ENCODE data around the gene NXPE3. TPM values are rescaled to one million over a fixed set of nuclear protein-coding genes. Genes with fewer than 3 reads are reported as not detected.
A peak's percentile ranks its signal among the peaks of the same experiment; 100 is the strongest.

Gene NXPE3
- total RNA-seq, 6 experiments from 2014 or later, result 37.7 to 44.3 (median 41.0) TPM

GRCh38 chr3:101838691-101839090, 59.7 kb downstream of the NXPE3 start:
- DNase-seq, result no peak
- no peak for TF ChIP-seq CTCF (IDR thresholded peaks at IDR 0.05)
- Mint-ChIP-seq H3K36me3 (ENCODE audit: low read depth) (peaks cover 15% of the 10 kb centered on the region), H3K27ac (no peak overlapping the region), H3K9me3 (no peaks in the 10 kb centered on the region), H3K4me3 (no peak overlapping the region), H3K27me3 (ENCODE audit: insufficient read depth) (no peaks in the 10 kb centered on the region), H3K4me1 (ENCODE audit: low read depth) (peaks cover 37% of the 10 kb centered on the region)

- Mint-ChIP-seq H3K27ac (no peak overlapping the region), H3K27me3 (ENCODE audit: insufficient read depth) (no peaks in the 10 kb centered on the region), H3K36me3 (ENCODE audit: low read depth) (peaks cover 8% of the 10 kb centered on the region; the same call in 1 of the 2 replicates), H3K9me3 (no peaks in the 10 kb centered on the region), H3K4me1 (ENCODE audit: low read depth) (peaks cover 50% of the 10 kb centered on the region), H3K4me3 (no peak overlapping the region)
- no peak for DNase-seq
- no peak for TF ChIP-seq CTCF (IDR thresholded peaks at IDR 0.05)
These were observed 61.1 kb downstream of the NXPE3 start for GRCh38 chr3:101840066-101840465.

GRCh38 chr3:101842245-101842934, 63.4 kb downstream of the NXPE3 start:
- DNase-seq, result no peak
- Mint-ChIP-seq H3K4me3 (peak overlapping the region; percentile 44; the same call in 1 of the 2 replicates), H3K36me3 (ENCODE audit: low read depth) (0 out of 2 replicates have a peak, but pooled peaks cover 4% of the 10 kb centered on the region)

GRCh38 chr3:101842935-101843330, 63.9 kb downstream of the NXPE3 start:
- Mint-ChIP-seq H3K9me3 (no peaks in the 10 kb centered on the region), H3K4me3 (no peak overlapping the region; the same call in 1 of the 2 replicates), H3K27me3 (ENCODE audit: insufficient read depth) (no peaks in the 10 kb centered on the region), H3K27ac (no peak overlapping the region), H3K4me1 (ENCODE audit: low read depth) (peaks cover 49% of the 10 kb centered on the region), H3K36me3 (ENCODE audit: low read depth) (0 out of 2 replicates have a peak, but pooled peaks cover 4% of the 10 kb centered on the region)
- no peak for DNase-seq
- no peak for TF ChIP-seq CTCF (IDR thresholded peaks at IDR 0.05)

More at GRCh38 chr3:101842245-101842934, 63.4 kb downstream of the NXPE3 start:
- H3K27ac Mint-ChIP-seq, result peak overlapping the region; percentile 67
- no peak for TF ChIP-seq CTCF (IDR thresholded peaks at IDR 0.05)
- no peaks in the 10 kb centered on the region for H3K27me3 Mint-ChIP-seq (ENCODE audit: insufficient read depth)
- H3K9me3 Mint-ChIP-seq, result no peaks in the 10 kb centered on the region
- peaks cover 48% of the 10 kb centered on the region for H3K4me1 Mint-ChIP-seq (ENCODE audit: low read depth)

GRCh38 chr3:101845425-101845824, 66.4 kb downstream of the NXPE3 start:
- no peak for TF ChIP-seq CTCF (IDR thresholded peaks at IDR 0.05)
- no peak for DNase-seq
- no peak overlapping the region for H3K4me3 Mint-ChIP-seq
- peaks cover 58% of the 10 kb centered on the region for H3K4me1 Mint-ChIP-seq (ENCODE audit: low read depth)
- H3K9me3 Mint-ChIP-seq, result peaks cover 6% of the 10 kb centered on the region
- peaks cover 7% of the 10 kb centered on the region for H3K27me3 Mint-ChIP-seq (ENCODE audit: insufficient read depth)
- peaks cover 10% of the 10 kb centered on the region for H3K36me3 Mint-ChIP-seq (ENCODE audit: low read depth)
- no peak overlapping the region for H3K27ac Mint-ChIP-seq

Measured in HFFc6 (cell line).